HS-5 (cell line): ENCODE measurements around the gene APBA2.

Experiments used
- DNase-seq: peaks from one replicate; pipeline ENCODE4 v3.0.0-alpha.2; 2012; ENCODE audit warnings: low read depth

The APBA2 gene

GRCh38 chr15:28957606-28958498 is 72.1 kb downstream of the APBA2 start:
- DNase-seq: no peak

GRCh38 chr15:28959326-28959725 is 73.6 kb downstream of the APBA2 start:
- DNase-seq: no peak

- peak; percentile 89 for DNase-seq
Observed at GRCh38 chr15:28960979-28961378, 75.2 kb downstream of the APBA2 start.

GRCh38 chr15:28961391-28961790 is 75.6 kb downstream of the APBA2 start:
- DNase-seq: no peak

- no peak for DNase-seq
Observed at GRCh38 chr15:28962851-28963710, 77.3 kb downstream of the APBA2 start.

- DNase-seq: no peak
Observed at GRCh38 chr15:28963711-28964081, 77.9 kb downstream of the APBA2 start.

GRCh38 chr15:28964098-28964497 is 78.3 kb downstream of the APBA2 start:
- no peak for DNase-seq

GRCh38 chr15:28967066-28967465 is 81.3 kb downstream of the APBA2 start:
- peak; percentile 19 for DNase-seq

GRCh38 chr15:28967990-28968389 is 82.2 kb downstream of the APBA2 start:
- no peak for DNase-seq

GRCh38 chr15:28969511-28970085 is 83.8 kb downstream of the APBA2 start:
- DNase-seq: no peak

GRCh38 chr15:28974142-28974541 is 88.4 kb downstream of the APBA2 start:
- no peak for DNase-seq

- DNase-seq: peak; percentile 28
Observed at GRCh38 chr15:28975766-28976179, 90.0 kb downstream of the APBA2 start.

GRCh38 chr15:28977377-28978010 is 91.7 kb downstream of the APBA2 start:
- peak; percentile 97 for DNase-seq

- DNase-seq: no peak
Observed at GRCh38 chr15:28978011-28978378, 92.2 kb downstream of the APBA2 start.

- no peak for DNase-seq
Observed at GRCh38 chr15:28978661-28979060, 92.9 kb downstream of the APBA2 start.

- DNase-seq: no peak
Observed at GRCh38 chr15:28979208-28979841, 93.6 kb downstream of the APBA2 start.

GRCh38 chr15:28980709-28981350 is 95.1 kb downstream of the APBA2 start:
- DNase-seq: no peak

GRCh38 chr15:28981351-28981720 is 95.6 kb downstream of the APBA2 start:
- no peak for DNase-seq

- DNase-seq: no peak
Observed at GRCh38 chr15:28981921-28982320, 96.1 kb downstream of the APBA2 start.

GRCh38 chr15:28982886-28983285 is 97.1 kb downstream of the APBA2 start:
- no peak for DNase-seq
